Panc1 (cell line): ENCODE data around the gene KCNC3.

Experiments used
- TF ChIP-seq, protein P1 (sequence below): fragments of 450-650 bp; IDR thresholded peaks from 2 replicates; pipeline ENCODE4 v1.5.1; 2017; ENCODE audit warnings: mild to moderate bottlenecking
- TF ChIP-seq, protein P2 (sequence below), 2 experiments: IDR thresholded peaks; 2 replicates each; pipeline ENCODE4 v1.6.1; 2011 to 2012; ENCODE audit warnings: low read depth in 2 of 2, control low read depth in 1 of 2, low read length in 1 of 2, mild to moderate bottlenecking in 1 of 2, moderate library complexity in 1 of 2; ENCODE audit not compliant: insufficient read depth in 1 of 2

DNA sequence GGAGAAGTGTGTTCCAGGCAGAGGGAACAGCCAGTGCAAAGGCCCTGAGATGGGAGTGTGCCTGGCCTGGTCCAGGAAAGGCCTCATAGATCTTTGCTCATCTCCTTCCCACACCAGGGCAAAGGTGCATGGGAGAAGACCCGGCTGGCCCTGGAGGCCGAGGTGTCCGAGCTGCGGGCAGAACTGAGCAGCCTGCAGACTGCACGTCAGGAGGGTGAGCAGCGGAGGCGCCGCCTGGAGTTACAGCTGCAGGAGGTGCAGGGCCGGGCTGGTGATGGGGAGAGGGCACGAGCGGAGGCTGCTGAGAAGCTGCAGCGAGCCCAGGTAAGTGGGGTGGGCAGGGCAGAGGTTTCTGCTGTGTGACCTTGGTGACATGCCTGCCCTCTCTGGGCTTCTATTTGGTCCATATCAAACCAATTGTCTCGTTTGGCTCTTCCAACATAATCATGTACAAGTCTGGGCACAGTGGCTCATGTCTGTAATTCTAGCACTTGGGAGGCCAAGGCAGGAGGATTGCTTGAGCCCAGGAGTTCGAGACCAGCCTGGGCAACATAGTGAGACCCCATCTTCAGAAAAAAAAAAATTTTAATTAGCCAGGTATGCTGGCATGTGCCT lies 51.1 kb downstream of the KCNC3 start:
- TF ChIP-seq, protein P1, sequence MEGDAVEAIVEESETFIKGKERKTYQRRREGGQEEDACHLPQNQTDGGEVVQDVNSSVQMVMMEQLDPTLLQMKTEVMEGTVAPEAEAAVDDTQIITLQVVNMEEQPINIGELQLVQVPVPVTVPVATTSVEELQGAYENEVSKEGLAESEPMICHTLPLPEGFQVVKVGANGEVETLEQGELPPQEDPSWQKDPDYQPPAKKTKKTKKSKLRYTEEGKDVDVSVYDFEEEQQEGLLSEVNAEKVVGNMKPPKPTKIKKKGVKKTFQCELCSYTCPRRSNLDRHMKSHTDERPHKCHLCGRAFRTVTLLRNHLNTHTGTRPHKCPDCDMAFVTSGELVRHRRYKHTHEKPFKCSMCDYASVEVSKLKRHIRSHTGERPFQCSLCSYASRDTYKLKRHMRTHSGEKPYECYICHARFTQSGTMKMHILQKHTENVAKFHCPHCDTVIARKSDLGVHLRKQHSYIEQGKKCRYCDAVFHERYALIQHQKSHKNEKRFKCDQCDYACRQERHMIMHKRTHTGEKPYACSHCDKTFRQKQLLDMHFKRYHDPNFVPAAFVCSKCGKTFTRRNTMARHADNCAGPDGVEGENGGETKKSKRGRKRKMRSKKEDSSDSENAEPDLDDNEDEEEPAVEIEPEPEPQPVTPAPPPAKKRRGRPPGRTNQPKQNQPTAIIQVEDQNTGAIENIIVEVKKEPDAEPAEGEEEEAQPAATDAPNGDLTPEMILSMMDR = no peak
- TF ChIP-seq, protein P2, sequence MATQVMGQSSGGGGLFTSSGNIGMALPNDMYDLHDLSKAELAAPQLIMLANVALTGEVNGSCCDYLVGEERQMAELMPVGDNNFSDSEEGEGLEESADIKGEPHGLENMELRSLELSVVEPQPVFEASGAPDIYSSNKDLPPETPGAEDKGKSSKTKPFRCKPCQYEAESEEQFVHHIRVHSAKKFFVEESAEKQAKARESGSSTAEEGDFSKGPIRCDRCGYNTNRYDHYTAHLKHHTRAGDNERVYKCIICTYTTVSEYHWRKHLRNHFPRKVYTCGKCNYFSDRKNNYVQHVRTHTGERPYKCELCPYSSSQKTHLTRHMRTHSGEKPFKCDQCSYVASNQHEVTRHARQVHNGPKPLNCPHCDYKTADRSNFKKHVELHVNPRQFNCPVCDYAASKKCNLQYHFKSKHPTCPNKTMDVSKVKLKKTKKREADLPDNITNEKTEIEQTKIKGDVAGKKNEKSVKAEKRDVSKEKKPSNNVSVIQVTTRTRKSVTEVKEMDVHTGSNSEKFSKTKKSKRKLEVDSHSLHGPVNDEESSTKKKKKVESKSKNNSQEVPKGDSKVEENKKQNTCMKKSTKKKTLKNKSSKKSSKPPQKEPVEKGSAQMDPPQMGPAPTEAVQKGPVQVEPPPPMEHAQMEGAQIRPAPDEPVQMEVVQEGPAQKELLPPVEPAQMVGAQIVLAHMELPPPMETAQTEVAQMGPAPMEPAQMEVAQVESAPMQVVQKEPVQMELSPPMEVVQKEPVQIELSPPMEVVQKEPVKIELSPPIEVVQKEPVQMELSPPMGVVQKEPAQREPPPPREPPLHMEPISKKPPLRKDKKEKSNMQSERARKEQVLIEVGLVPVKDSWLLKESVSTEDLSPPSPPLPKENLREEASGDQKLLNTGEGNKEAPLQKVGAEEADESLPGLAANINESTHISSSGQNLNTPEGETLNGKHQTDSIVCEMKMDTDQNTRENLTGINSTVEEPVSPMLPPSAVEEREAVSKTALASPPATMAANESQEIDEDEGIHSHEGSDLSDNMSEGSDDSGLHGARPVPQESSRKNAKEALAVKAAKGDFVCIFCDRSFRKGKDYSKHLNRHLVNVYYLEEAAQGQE (IDR thresholded peaks at IDR 0.05; ENCODE audit: insufficient read depth in 1 of 2, low read depth in 2 of 2, low read length in 1 of 2) = no peak
